IMR-90 (cell line): ENCODE data around the gene SNX14.
A peak's percentile ranks its signal among the peaks of the same experiment; 100 is the strongest.

Experiments
- CEBPB ChIP-seq: IDR thresholded peaks from 2 replicates; pipeline ENCODE4 v1.6.1; 2012; ENCODE audit warnings: low read depth, low read length, improper control_type of control experiment
- CHD1 ChIP-seq: IDR thresholded peaks from 2 replicates; pipeline ENCODE4 v1.6.1; 2012; ENCODE audit warnings: low read depth, low read length, improper control_type of control experiment
- CTCF ChIP-seq: conservative IDR thresholded peaks from 2 replicates; pipeline ENCODE4 v1.5.1; 2012; ENCODE audit warnings: mild to moderate bottlenecking, low read depth, low read length, improper control_type of control experiment
- FOS ChIP-seq: fragments of 150-350 bp; IDR thresholded peaks from 2 replicates; pipeline ENCODE4 v1.6.1; 2016; ENCODE audit warnings: low read depth, low read length
- POLR2A ChIP-seq: IDR thresholded peaks from 2 replicates; pipeline ENCODE4 v1.6.1; 2012; ENCODE audit warnings: mild to moderate bottlenecking, low read depth, low read length
- RFX5 ChIP-seq: IDR thresholded peaks from 2 replicates; pipeline ENCODE4 v1.8.0; 2012; ENCODE audit warnings: low read depth, mild to moderate bottlenecking, low read length, moderate library complexity
- SMC3 ChIP-seq: fragments of 150-350 bp; IDR thresholded peaks from 2 replicates; pipeline ENCODE4 v1.6.1; 2016; ENCODE audit warnings: low read depth, mild to moderate bottlenecking, antibody characterized with exemption, low read length, moderate library complexity
- USF2 ChIP-seq: fragments of 150-350 bp; IDR thresholded peaks from 2 replicates; pipeline ENCODE4 v1.6.1; 2017; ENCODE audit warnings: mild to moderate bottlenecking, antibody characterized with exemption, low read length, low read depth

DNA sequence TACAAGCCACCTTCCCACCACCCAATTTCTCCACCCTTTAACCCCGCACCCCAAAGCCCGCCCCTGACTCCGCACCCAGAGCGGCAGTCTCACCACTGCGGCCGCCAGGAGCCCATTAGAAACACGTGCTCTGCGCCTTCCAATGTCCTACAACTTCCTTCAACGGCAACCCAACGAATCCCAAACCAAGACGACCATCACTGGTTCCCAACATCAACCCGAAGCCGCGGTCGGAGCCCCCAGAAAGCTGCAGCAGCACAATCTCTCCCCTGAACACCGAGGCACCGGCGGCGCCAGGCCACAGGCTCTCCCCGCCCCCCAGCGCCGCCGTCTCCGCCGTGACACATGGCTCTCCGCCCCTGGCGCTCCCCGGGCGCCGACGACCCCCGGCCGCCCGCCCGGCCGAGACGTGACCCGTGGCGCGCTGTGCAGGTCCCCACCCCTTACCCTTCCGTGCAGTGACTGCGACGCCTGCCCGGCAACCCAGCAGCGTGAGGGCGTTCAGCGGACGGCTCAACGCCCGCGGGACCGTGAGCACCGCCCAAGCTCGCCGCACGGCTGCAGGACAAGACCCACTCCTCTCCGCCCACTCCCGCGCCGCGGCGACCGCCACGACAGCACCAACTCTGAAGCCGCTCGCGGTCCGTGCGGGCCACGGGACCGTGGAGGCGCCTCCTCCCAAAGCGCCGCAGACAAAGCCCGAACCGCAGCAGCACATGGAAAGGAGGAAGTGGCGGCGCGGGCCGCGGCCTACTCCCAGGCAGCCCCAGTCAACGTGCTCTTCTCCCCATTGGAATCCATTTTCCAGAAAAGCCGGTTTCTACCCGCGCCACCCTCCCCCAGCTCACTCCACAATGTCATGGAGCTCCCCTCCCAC lies 48.5 kb upstream of the SNX14 start:
- TF ChIP-seq CTCF (no peak), POLR2A (no peak; the same call in 1 of the 2 replicates), USF2 (peak; percentile 35; the same call in 1 of the 2 replicates), RFX5 (no peak), FOS (no peak), CEBPB (no peak), CHD1 (no peak; the same call in 1 of the 2 replicates), SMC3 (no peak)
